Upper lobe of right lung (tissue), 1 donor: ENCODE results near the gene ALPL. TPM values are rescaled to one million over a fixed set of nuclear protein-coding genes. Genes with fewer than 3 reads are reported as not detected.

Experiments used
- ATAC-seq: fragments of 200-7000 bp; cut with Tn5 transposase; one replicate; pipeline ENCODE4 v1.9.1; 2020; ENCODE audit warnings: mild to moderate bottlenecking, moderate library complexity
- DNase-seq: peaks from one replicate; pipeline ENCODE4 v3.0.0-alpha.2; 2020
- H3K27ac ChIP-seq: fragments of 200-600 bp; one replicate; pipeline ENCODE4 v1.8.0; 2022
- H3K27me3 ChIP-seq: fragments of 200-600 bp; one replicate; pipeline ENCODE4 v1.8.0; 2022; ENCODE audit warnings: mild to moderate bottlenecking
- H3K36me3 ChIP-seq: fragments of 200-600 bp; one replicate; pipeline ENCODE4 v1.8.0; 2022
- H3K4me1 ChIP-seq: fragments of 200-600 bp; one replicate; pipeline ENCODE4 v1.8.0; 2022
- H3K4me3 ChIP-seq: fragments of 200-600 bp; one replicate; pipeline ENCODE4 v1.8.0; 2022; ENCODE audit warnings: mild to moderate bottlenecking
- H3K9me3 ChIP-seq: fragments of 200-600 bp; one replicate; pipeline ENCODE4 v1.8.0; 2022
- intact Hi-C: fragments of 100-400 bp; cut with DNase I; formaldehyde crosslinking; loops from one replicate; pipeline ENCODE4 v1.11.0; 2022
- total RNA-seq: library from RNA; stranded (reverse); fragmentation: NEBNext Ultra II Directional; extraction: Animal tissue kit (Norgen Biotek cat#: 25700); gene quantifications from one replicate; pipeline ENCODE4 v1.2.1, GENCODE V29; 2021
- TF ChIP-seq, protein P1 (sequence below): fragments of 200-600 bp; IDR thresholded peaks from one replicate; pipeline ENCODE4 v1.8.0; 2022; ENCODE audit warnings: antibody characterized with exemption
- donor health status: DM: no; HTN: yes; CAD: no; lungs with severe emphysema.

ALPL gene
- total RNA-seq, 1 donor from 2014 or later = 164 TPM

DNA sequence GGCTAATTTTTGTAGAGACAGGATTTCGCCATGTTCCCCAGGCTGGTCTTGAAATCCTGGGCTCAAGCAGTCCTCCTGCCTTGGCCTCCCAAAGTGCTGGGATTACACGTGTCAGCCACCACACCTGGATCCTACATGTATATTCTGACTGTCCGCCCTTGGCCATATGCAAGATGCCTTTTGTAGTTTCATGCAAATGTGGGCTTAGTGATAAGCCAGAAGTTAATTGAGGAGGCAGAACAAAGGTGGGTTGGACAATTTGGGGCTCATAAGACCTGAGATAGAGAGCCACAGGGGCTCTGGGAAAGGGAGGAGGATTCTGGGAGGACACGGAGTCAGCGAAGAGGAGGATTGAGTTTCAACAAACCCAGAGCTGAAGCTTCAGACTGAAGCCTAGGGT is 24.9 kb downstream of the ALPL start:
- no peak overlapping the region for H3K27ac ChIP-seq
- ATAC-seq = no peak

DNA sequence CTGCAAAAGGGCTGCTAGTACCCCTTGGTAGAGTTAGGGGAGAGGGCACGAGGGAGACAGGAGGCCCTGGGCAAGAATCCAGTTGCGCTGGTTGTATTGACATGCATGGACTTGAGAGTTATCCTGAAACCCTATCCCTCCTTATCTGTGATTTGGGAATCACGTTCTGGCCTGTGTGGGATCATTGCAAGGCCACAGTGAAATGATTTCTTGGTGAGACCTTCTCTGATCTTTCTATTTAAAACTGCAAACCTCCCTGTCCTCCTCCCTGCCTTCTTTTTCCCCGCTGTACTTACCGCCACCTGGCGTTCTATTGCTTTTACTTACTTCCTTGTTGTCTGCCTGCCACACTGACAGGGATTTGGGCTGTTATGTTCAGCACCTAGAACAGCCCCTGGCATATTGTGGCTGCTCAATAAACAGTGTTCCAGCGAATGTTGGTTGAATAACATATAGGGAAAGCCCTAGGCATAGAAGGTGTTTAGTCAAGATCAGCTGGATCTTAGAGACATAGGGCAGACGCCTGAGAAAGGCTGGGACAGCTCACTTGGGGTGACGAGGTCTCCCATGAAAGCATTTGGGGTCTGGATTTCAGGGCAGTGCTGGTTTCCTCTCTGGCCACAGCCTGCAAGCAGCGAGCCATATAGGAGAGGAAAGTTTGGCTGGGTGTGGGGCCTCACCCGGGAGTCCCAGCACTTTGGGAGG is 25.6 kb downstream of the ALPL start:
- intact Hi-C loops = no loop called here
- Histone ChIP-seq H3K27me3 (no peaks in the 10 kb centered on the region), H3K36me3 (no peaks in the 10 kb centered on the region), H3K9me3 (no peaks in the 10 kb centered on the region), H3K4me1 (peaks cover 27% of the 10 kb centered on the region), H3K4me3 (no peak overlapping the region), H3K27ac (peak overlapping the region; percentile 30)
- TF ChIP-seq, protein P1, sequence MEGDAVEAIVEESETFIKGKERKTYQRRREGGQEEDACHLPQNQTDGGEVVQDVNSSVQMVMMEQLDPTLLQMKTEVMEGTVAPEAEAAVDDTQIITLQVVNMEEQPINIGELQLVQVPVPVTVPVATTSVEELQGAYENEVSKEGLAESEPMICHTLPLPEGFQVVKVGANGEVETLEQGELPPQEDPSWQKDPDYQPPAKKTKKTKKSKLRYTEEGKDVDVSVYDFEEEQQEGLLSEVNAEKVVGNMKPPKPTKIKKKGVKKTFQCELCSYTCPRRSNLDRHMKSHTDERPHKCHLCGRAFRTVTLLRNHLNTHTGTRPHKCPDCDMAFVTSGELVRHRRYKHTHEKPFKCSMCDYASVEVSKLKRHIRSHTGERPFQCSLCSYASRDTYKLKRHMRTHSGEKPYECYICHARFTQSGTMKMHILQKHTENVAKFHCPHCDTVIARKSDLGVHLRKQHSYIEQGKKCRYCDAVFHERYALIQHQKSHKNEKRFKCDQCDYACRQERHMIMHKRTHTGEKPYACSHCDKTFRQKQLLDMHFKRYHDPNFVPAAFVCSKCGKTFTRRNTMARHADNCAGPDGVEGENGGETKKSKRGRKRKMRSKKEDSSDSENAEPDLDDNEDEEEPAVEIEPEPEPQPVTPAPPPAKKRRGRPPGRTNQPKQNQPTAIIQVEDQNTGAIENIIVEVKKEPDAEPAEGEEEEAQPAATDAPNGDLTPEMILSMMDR = peak; percentile 44
- ATAC-seq (peak; percentile 80), DNase-seq (no peak)

More for the DNA sequence above, 24.9 kb downstream of the ALPL start:
- DNase-seq = no peak
- Histone ChIP-seq H3K4me1 (peaks cover 26% of the 10 kb centered on the region), H3K9me3 (no peaks in the 10 kb centered on the region), H3K36me3 (no peaks in the 10 kb centered on the region), H3K4me3 (no peak overlapping the region), H3K27me3 (no peaks in the 10 kb centered on the region)
- TF ChIP-seq, protein P1 = no peak
- intact Hi-C loops = no loop called here

DNA sequence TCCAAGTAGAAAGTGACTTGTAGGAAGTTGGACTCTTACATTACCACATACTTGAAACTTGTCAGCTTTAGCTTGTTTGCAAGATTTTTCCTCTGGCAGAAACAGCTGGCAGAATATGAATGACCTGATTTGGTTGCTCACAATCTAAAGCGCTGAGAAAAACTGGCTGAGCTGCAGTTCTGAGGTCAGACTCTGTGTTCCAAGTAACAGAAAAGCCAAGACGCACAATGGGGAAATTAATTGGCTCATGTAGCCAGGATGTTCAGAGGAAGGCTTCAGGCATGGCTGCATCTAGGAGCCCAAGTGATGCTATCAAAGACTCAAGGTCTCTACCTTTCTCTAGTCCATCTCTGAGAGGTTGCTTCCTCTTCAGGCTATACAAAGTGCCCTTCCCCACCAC is 27.0 kb downstream of the ALPL start:
- H3K36me3 ChIP-seq = no peaks in the 10 kb centered on the region
- TF ChIP-seq, protein P1 = no peak
- DNase-seq = no peak
- no peaks in the 10 kb centered on the region for H3K9me3 ChIP-seq
- H3K4me3 ChIP-seq = no peak overlapping the region
- H3K27me3 ChIP-seq = no peaks in the 10 kb centered on the region
- no peak overlapping the region for H3K27ac ChIP-seq
- no peak for ATAC-seq
- intact Hi-C loops = no loop called here
- peaks cover 30% of the 10 kb centered on the region for H3K4me1 ChIP-seq

DNA sequence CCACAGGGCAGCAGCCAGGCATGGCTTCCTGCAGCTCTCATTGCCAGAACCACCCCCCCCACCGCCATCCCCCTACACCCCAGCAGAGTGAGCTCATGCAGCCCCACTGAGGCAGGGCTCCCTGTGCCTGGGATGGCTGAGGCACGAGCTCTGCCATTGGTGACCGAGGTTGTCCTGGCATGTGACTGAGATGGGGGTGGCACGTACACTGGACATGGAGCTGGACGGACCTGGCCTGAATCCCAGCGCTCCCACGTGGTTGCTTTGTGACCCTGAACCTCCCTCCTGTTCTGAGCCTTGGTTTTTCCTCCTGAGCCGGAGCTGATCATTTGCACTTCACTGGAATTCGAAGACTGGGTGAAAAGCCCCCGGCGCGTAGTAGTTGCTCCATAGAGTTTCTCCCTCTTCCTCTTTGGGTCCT is 28.3 kb downstream of the ALPL start:
- TF ChIP-seq, protein P1 = no peak
- no peak overlapping the region for H3K4me3 ChIP-seq
- H3K27ac ChIP-seq = peak overlapping the region; percentile 58
- no peak for ATAC-seq
- no peaks in the 10 kb centered on the region for H3K9me3 ChIP-seq
- no peaks in the 10 kb centered on the region for H3K36me3 ChIP-seq
- H3K4me1 ChIP-seq = peaks cover 36% of the 10 kb centered on the region
- no peak for DNase-seq
- H3K27me3 ChIP-seq = no peaks in the 10 kb centered on the region
- intact Hi-C loops = no loop called here

DNA sequence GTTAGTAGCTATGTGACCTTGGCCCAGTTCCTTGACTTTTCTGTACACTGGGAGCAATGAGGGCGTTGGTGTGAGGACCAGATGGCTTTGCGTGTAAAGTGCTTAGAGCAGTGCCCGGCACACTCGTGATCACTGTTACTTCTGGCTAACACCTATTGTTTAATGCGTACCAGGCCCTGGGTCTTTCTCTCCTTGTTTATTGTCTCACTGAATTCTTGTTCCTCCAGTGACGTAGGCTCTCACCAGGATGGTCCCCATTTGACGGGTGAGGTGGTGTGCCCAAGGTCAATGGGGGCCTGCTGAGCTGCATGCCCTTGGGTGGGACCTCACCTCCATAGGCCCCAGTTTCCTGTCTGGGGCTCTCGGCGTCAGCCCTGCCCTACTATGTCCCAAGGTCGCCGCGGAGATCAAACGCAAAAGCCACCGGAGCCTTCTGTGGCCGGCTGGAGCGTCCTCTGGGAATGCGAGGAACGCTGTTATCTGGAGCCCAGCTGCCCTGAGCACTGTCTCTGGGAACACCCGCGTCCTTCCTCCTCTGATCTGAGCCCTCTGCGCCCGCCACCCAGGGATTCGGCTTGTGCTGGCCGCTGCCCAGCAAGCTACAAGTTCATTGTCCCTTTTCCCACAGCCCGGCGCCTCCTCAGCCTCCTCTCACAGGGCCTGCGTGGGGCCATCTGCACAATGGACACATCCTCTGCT is 28.9 kb downstream of the ALPL start:
- Histone ChIP-seq H3K27me3 (no peaks in the 10 kb centered on the region), H3K27ac (peak overlapping the region; percentile 58), H3K4me3 (no peak overlapping the region), H3K36me3 (no peaks in the 10 kb centered on the region), H3K9me3 (no peaks in the 10 kb centered on the region), H3K4me1 (peaks cover 36% of the 10 kb centered on the region)
- TF ChIP-seq, protein P1 = no peak
- ATAC-seq = peak; percentile 17
- intact Hi-C loops = no loop called here
- DNase-seq = peak; percentile 69
